Measurements from ENCODE around the gene NTPCR. TPM values are rescaled to one million over a fixed set of nuclear protein-coding genes. Genes with fewer than 3 reads are reported as not detected.

Gene NTPCR
- total RNA-seq, 2 experiments from 2014 or later: 8.5 to 9.3 TPM

DNA sequence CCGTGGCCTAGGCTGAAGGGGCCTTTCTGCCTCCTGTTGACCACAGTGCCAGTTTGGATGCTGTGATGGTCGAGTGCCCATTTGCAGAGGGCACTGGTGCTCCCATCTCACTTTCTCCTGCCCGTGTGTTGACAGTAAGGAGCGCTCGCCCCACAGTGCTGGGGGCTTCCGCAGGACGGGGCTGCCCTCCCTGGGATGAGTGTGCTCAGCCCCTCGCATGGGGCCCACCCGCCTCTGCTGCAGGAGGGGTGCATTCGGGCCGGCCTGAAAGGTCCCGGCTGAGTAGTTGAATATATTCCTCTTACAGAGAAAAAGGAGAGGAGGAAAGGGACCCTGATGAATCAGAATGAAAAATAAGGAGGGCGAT is 37.3 kb downstream of the NTPCR start:
- DNase-seq: no peak
- ChIA-PET CTCF (no interaction called here), POLR2A (no interaction called here)
- Mint-ChIP-seq H3K36me3 (ENCODE audit: low read depth) (peaks cover 36% of the 10 kb centered on the region), H3K27me3 (no peaks in the 10 kb centered on the region), H3K27ac (no peak overlapping the region), H3K4me3 (no peak overlapping the region), H3K4me1 (ENCODE audit: low read depth) (no peaks in the 10 kb centered on the region), H3K9me3 (no peaks in the 10 kb centered on the region)
- Histone ChIP-seq H3K27ac (ENCODE audit: low read depth in 1 of 2, low read length in 2 of 2) (no peak overlapping the region), H3K9me3 (ENCODE audit: control insufficient read depth in 1 of 2, insufficient read depth in 1 of 2, low read length in 2 of 2) (no peaks in the 10 kb centered on the region), H3K4me1 (ENCODE audit: insufficient read depth, low read length) (no peaks in the 10 kb centered on the region), H3K27me3 (ENCODE audit: control insufficient read depth in 1 of 2, insufficient read depth in 2 of 2, low read length in 2 of 2) (no peaks in the 10 kb centered on the region), H3K36me3 (ENCODE audit: insufficient read depth, low read length) (peaks cover 38% of the 10 kb centered on the region), H3K4me3 (ENCODE audit: low read length) (no peak overlapping the region)
- no peak for ATAC-seq (ENCODE audit: poor library complexity)
- intact Hi-C loops (cut with DNase I, micrococcal nuclease): no loop called here
- TF ChIP-seq CTCF (IDR thresholded peaks at IDR 0.05): no peak

GRCh38 chr1:232988572-232989040 is 38.2 kb downstream of the NTPCR start:
- CTCF ChIA-PET: no interaction called here
- H3K4me1 ChIP-seq (ENCODE audit: insufficient read depth, low read length): no peaks in the 10 kb centered on the region
- DNase-seq: no peak
- no peak overlapping the region for H3K4me3 ChIP-seq (ENCODE audit: low read length)
- Mint-ChIP-seq H3K27ac (no peak overlapping the region), H3K4me3 (no peak overlapping the region), H3K27me3 (no peaks in the 10 kb centered on the region), H3K36me3 (ENCODE audit: low read depth) (peaks cover 44% of the 10 kb centered on the region), H3K9me3 (no peaks in the 10 kb centered on the region), H3K4me1 (ENCODE audit: low read depth) (no peaks in the 10 kb centered on the region)
- no peak for TF ChIP-seq CTCF (IDR thresholded peaks at IDR 0.05)
- POLR2A ChIA-PET: no interaction called here
- H3K36me3 ChIP-seq (ENCODE audit: insufficient read depth, low read length): peaks cover 43% of the 10 kb centered on the region
- ATAC-seq (ENCODE audit: poor library complexity): no peak
- H3K27me3 ChIP-seq (ENCODE audit: control insufficient read depth in 1 of 2, insufficient read depth in 2 of 2, low read length in 2 of 2): no peaks in the 10 kb centered on the region
- H3K27ac ChIP-seq (ENCODE audit: low read depth in 1 of 2, low read length in 2 of 2): no peak overlapping the region
- peaks cover 0 to 2% of the 10 kb centered on the region in 2 experiments for H3K9me3 ChIP-seq (ENCODE audit: control insufficient read depth in 1 of 2, insufficient read depth in 1 of 2, low read length in 2 of 2)
- intact Hi-C loops (cut with DNase I, micrococcal nuclease): no loop called here

GRCh38 chr1:232990176-232991128 is 40.0 kb downstream of the NTPCR start:
- H3K9me3 Mint-ChIP-seq: no peaks in the 10 kb centered on the region

More at GRCh38 chr1:232990176-232991128, 40.0 kb downstream of the NTPCR start:
- ChIA-PET POLR2A (no interaction called here), CTCF (no interaction called here)
- no peaks in the 10 kb centered on the region for H3K4me1 ChIP-seq (ENCODE audit: insufficient read depth, low read length)
- H3K4me3 ChIP-seq (ENCODE audit: low read length): no peak overlapping the region
- peaks cover 58% of the 10 kb centered on the region for H3K36me3 Mint-ChIP-seq (ENCODE audit: low read depth)
- no peak for TF ChIP-seq CTCF (IDR thresholded peaks at IDR 0.05)
- ATAC-seq (ENCODE audit: poor library complexity): no peak
- no peaks in the 10 kb centered on the region for H3K4me1 Mint-ChIP-seq (ENCODE audit: low read depth)
- no peak overlapping the region for H3K27ac Mint-ChIP-seq
- no peaks in the 10 kb centered on the region for H3K27me3 ChIP-seq (ENCODE audit: control insufficient read depth in 1 of 2, insufficient read depth in 2 of 2, low read length in 2 of 2)
- no peak overlapping the region for H3K27ac ChIP-seq (ENCODE audit: low read depth in 1 of 2, low read length in 2 of 2)
- intact Hi-C loops (cut with DNase I, micrococcal nuclease): no loop called here
- peaks cover 46% of the 10 kb centered on the region for H3K36me3 ChIP-seq (ENCODE audit: insufficient read depth, low read length)
- H3K9me3 ChIP-seq (ENCODE audit: control insufficient read depth in 1 of 2, insufficient read depth in 1 of 2, low read length in 2 of 2): peaks cover 0 to 10% of the 10 kb centered on the region in 2 experiments
- no peaks in the 10 kb centered on the region for H3K27me3 Mint-ChIP-seq
- DNase-seq: no peak
- no peak overlapping the region for H3K4me3 Mint-ChIP-seq
